ENCODE data around the gene FAM184A.
"Not testable (repeated sequence)": the region's sequence is repeated elsewhere in the genome, so short reads cannot be mapped to it uniquely, and the experiment has no call there.

The FAM184A gene

GRCh38 chr6:119052987-119053386, 25.5 kb downstream of the FAM184A start:
- DNase-seq (ENCODE audit: low read depth in 2 of 2): no peak

- DNase-seq (ENCODE audit: low read depth in 2 of 2): no peak
These were observed 26.1 kb downstream of the FAM184A start for GRCh38 chr6:119052292-119052889.

GRCh38 chr6:119044255-119044654, 34.2 kb downstream of the FAM184A start:
- DNase-seq (ENCODE audit: low read depth in 2 of 2): no peak

- DNase-seq (ENCODE audit: low read depth in 2 of 2): no peak
These were observed 34.7 kb downstream of the FAM184A start for GRCh38 chr6:119043783-119044182.

GRCh38 chr6:119043265-119043664, 35.2 kb downstream of the FAM184A start:
- no peak for DNase-seq (ENCODE audit: low read depth in 2 of 2)

- no peak for DNase-seq (ENCODE audit: low read depth in 2 of 2)
These were observed 37.8 kb downstream of the FAM184A start for GRCh38 chr6:119040636-119041035.

GRCh38 chr6:119040229-119040628, 38.2 kb downstream of the FAM184A start:
- DNase-seq (ENCODE audit: low read depth in 2 of 2): no peak

- DNase-seq (ENCODE audit: low read depth in 2 of 2): no peak
These were observed 40.4 kb downstream of the FAM184A start for GRCh38 chr6:119037941-119038623.

- DNase-seq (ENCODE audit: low read depth in 2 of 2): no peak
These were observed 41.2 kb downstream of the FAM184A start for GRCh38 chr6:119037264-119037663.

GRCh38 chr6:119036081-119036480, 42.4 kb downstream of the FAM184A start:
- no peak for DNase-seq (ENCODE audit: low read depth in 2 of 2)

GRCh38 chr6:119035459-119035858, 43.0 kb downstream of the FAM184A start:
- DNase-seq (ENCODE audit: low read depth in 2 of 2): no peak

- no peak for DNase-seq (ENCODE audit: low read depth in 2 of 2)
These were observed 43.5 kb downstream of the FAM184A start for GRCh38 chr6:119034827-119035458.

GRCh38 chr6:119032428-119032827, 46.0 kb downstream of the FAM184A start:
- DNase-seq (ENCODE audit: low read depth in 2 of 2): no peak

- no peak for DNase-seq (ENCODE audit: low read depth in 2 of 2)
These were observed 47.7 kb downstream of the FAM184A start for GRCh38 chr6:119030759-119031158.

GRCh38 chr6:119028091-119028490, 50.4 kb downstream of the FAM184A start:
- DNase-seq (ENCODE audit: low read depth in 2 of 2): no peak

GRCh38 chr6:119027465-119027864, 51.0 kb downstream of the FAM184A start:
- no peak for DNase-seq (ENCODE audit: low read depth in 2 of 2)

- DNase-seq (ENCODE audit: low read depth in 2 of 2): no peak
These were observed 51.6 kb downstream of the FAM184A start for GRCh38 chr6:119026822-119027221.

- no peak for DNase-seq (ENCODE audit: low read depth in 2 of 2)
These were observed 52.7 kb downstream of the FAM184A start for GRCh38 chr6:119025793-119026192.

GRCh38 chr6:119024111-119024510, 54.4 kb downstream of the FAM184A start:
- no peak for DNase-seq (ENCODE audit: low read depth in 2 of 2)

GRCh38 chr6:119022796-119023195, 55.7 kb downstream of the FAM184A start:
- DNase-seq (ENCODE audit: low read depth in 2 of 2): no peak

GRCh38 chr6:119020597-119021561, 57.6 kb downstream of the FAM184A start:
- no peak for DNase-seq (ENCODE audit: low read depth in 2 of 2)

- DNase-seq (ENCODE audit: low read depth in 2 of 2): not testable (repeated sequence)
These were observed 63.3 kb downstream of the FAM184A start for GRCh38 chr6:119015165-119015564.

Data from activated CD8-positive, alpha-beta memory T cell treated with anti-CD3 and anti-CD28 coated beads for 4 hours (primary cell).